Adrenal gland (tissue), 5 donors: ENCODE data around the gene WBP11.

Experiments
- POLR2A ChIP-seq, 2 donors: fragments of 450-650 bp; IDR thresholded peaks; one replicate each; pipeline ENCODE4 v1.6.1; 2017; ENCODE audit warnings: antibody characterized with exemption in 2 of 2, mild to moderate bottlenecking in 2 of 2, moderate library complexity in 1 of 2
- TF ChIP-seq, protein P1 (sequence below), 6 experiments: fragments of 450-650 bp in 4 of 6; fragments of 200-600 bp in 2 of 6; sonication (generic) in 1 of 6; IDR thresholded peaks; 1 replicate in 5 of 6; 2 replicates in 1 of 6; pipeline versions ENCODE4 v1.5.1 to v1.8.0; 2016 to 2021; ENCODE audit warnings: antibody characterized with exemption in 6 of 6, mild to moderate bottlenecking in 2 of 6, moderate library complexity in 1 of 6
- donor health status: DM: no; HTN: no; CAD: no.

DNA sequence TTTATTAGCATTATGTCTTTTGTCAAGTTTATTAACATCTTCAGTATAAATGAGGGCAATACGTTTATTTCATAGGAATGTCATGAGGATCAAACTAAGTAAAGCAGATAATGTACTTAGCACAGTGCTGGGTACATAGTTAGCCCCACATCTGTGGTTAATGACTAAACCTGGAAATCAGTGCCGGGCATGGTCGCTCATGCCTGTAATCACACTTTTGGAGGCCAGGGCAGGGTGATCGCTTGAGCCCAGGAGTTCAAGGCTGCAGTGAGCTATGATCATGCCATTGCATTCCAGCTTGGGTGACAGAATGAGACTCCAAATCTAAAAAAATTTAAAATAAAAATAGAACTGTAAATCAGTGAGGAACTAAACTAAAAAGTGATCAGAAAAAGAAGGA lies 62.1 kb downstream of the WBP11 start:
- TF ChIP-seq, protein P1, sequence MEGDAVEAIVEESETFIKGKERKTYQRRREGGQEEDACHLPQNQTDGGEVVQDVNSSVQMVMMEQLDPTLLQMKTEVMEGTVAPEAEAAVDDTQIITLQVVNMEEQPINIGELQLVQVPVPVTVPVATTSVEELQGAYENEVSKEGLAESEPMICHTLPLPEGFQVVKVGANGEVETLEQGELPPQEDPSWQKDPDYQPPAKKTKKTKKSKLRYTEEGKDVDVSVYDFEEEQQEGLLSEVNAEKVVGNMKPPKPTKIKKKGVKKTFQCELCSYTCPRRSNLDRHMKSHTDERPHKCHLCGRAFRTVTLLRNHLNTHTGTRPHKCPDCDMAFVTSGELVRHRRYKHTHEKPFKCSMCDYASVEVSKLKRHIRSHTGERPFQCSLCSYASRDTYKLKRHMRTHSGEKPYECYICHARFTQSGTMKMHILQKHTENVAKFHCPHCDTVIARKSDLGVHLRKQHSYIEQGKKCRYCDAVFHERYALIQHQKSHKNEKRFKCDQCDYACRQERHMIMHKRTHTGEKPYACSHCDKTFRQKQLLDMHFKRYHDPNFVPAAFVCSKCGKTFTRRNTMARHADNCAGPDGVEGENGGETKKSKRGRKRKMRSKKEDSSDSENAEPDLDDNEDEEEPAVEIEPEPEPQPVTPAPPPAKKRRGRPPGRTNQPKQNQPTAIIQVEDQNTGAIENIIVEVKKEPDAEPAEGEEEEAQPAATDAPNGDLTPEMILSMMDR (IDR thresholded peaks at IDR 0.05): no peak
- TF ChIP-seq POLR2A (IDR thresholded peaks at IDR 0.05): no peak
